HL-60/S4 treated with retinoic acid at 250 ng/mL for 4 days and 3 days (cell line): Measurements from ENCODE around the gene MYO10.
"Not testable (repeated sequence)": the region's sequence is repeated elsewhere in the genome, so short reads cannot be mapped to it uniquely, and the experiment has no call there.

Source experiments
- in situ Hi-C: fragments of 300-500 bp; cut with MboI; formaldehyde crosslinking; loops from 2 replicates; pipeline ENCODE4 v1.7.0; 2022; ENCODE audit warnings: low sequenced_read_pairs

MYO10 gene

GRCh38 chr5:16757577-16757976, 178.5 kb downstream of the MYO10 start:
- in situ Hi-C loops = not testable (repeated sequence)

- in situ Hi-C loops = no loop called here
Measured at GRCh38 chr5:16757146-16757545, 178.9 kb downstream of the MYO10 start.

GRCh38 chr5:16756692-16757091, 179.4 kb downstream of the MYO10 start:
- in situ Hi-C loops = no loop called here

GRCh38 chr5:16755641-16756040, 180.4 kb downstream of the MYO10 start:
- in situ Hi-C loops = no loop called here

- in situ Hi-C loops = no loop called here
Measured at GRCh38 chr5:16754601-16755000, 181.5 kb downstream of the MYO10 start.

- in situ Hi-C loops = no loop called here
Measured at GRCh38 chr5:16754086-16754485, 182.0 kb downstream of the MYO10 start.

- in situ Hi-C loops = no loop called here
Measured at GRCh38 chr5:16750445-16750844, 185.6 kb downstream of the MYO10 start.

GRCh38 chr5:16749626-16750025, 186.5 kb downstream of the MYO10 start:
- in situ Hi-C loops = no loop called here

- in situ Hi-C loops = no loop called here
Measured at GRCh38 chr5:16744164-16744880, 191.8 kb downstream of the MYO10 start.

GRCh38 chr5:16742938-16743337, 193.2 kb downstream of the MYO10 start:
- in situ Hi-C loops = no loop called here

GRCh38 chr5:16740811-16741392, 195.2 kb downstream of the MYO10 start:
- in situ Hi-C loops = no loop called here

- in situ Hi-C loops = no loop called here
Measured at GRCh38 chr5:16740066-16740810, 195.8 kb downstream of the MYO10 start.

GRCh38 chr5:16738393-16738792, 197.7 kb downstream of the MYO10 start:
- in situ Hi-C loops = not testable (repeated sequence)

GRCh38 chr5:16737620-16738364, 198.3 kb downstream of the MYO10 start:
- in situ Hi-C loops = no loop called here

- in situ Hi-C loops = no loop called here
Measured at GRCh38 chr5:16737209-16737608, 198.9 kb downstream of the MYO10 start.

- in situ Hi-C loops = no loop called here
Measured at GRCh38 chr5:16736158-16736995, 199.7 kb downstream of the MYO10 start.

GRCh38 chr5:16735101-16736060, 200.7 kb downstream of the MYO10 start:
- in situ Hi-C loops = no loop called here

- in situ Hi-C loops = no loop called here
Measured at GRCh38 chr5:16733331-16734006, 202.6 kb downstream of the MYO10 start.

GRCh38 chr5:16732356-16732755, 203.7 kb downstream of the MYO10 start:
- in situ Hi-C loops = no loop called here
